Measurements from ENCODE around the gene NPPC.

Gene NPPC

GRCh38 chr2:231926761-231927565 lies 767 bp upstream of the NPPC start:
- H3K27me3 ChIP-seq (ENCODE audit: insufficient read depth, poor library complexity, severe bottlenecking) = peaks cover 57% of the 10 kb centered on the region
- no peak overlapping the region for H3K27ac ChIP-seq (ENCODE audit: poor library complexity, severe bottlenecking)
- ATAC-seq (ENCODE audit: low read depth) (peak; percentile 33), DNase-seq (ENCODE audit: low spot score) (peak; percentile 60)
- peak overlapping the region; percentile 17 for H3K4me3 ChIP-seq (ENCODE audit: severe bottlenecking)
- H3K36me3 ChIP-seq (ENCODE audit: low read depth) = no peaks in the 10 kb centered on the region
- no peaks in the 10 kb centered on the region for H3K4me1 ChIP-seq (ENCODE audit: insufficient read depth, poor library complexity, severe bottlenecking)
- TF ChIP-seq, protein P1, sequence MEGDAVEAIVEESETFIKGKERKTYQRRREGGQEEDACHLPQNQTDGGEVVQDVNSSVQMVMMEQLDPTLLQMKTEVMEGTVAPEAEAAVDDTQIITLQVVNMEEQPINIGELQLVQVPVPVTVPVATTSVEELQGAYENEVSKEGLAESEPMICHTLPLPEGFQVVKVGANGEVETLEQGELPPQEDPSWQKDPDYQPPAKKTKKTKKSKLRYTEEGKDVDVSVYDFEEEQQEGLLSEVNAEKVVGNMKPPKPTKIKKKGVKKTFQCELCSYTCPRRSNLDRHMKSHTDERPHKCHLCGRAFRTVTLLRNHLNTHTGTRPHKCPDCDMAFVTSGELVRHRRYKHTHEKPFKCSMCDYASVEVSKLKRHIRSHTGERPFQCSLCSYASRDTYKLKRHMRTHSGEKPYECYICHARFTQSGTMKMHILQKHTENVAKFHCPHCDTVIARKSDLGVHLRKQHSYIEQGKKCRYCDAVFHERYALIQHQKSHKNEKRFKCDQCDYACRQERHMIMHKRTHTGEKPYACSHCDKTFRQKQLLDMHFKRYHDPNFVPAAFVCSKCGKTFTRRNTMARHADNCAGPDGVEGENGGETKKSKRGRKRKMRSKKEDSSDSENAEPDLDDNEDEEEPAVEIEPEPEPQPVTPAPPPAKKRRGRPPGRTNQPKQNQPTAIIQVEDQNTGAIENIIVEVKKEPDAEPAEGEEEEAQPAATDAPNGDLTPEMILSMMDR (IDR thresholded peaks at IDR 0.05; ENCODE audit: poor library complexity, severe bottlenecking) = peak; percentile 36
- no peaks in the 10 kb centered on the region for H3K9me3 ChIP-seq (ENCODE audit: severe bottlenecking)

DNA sequence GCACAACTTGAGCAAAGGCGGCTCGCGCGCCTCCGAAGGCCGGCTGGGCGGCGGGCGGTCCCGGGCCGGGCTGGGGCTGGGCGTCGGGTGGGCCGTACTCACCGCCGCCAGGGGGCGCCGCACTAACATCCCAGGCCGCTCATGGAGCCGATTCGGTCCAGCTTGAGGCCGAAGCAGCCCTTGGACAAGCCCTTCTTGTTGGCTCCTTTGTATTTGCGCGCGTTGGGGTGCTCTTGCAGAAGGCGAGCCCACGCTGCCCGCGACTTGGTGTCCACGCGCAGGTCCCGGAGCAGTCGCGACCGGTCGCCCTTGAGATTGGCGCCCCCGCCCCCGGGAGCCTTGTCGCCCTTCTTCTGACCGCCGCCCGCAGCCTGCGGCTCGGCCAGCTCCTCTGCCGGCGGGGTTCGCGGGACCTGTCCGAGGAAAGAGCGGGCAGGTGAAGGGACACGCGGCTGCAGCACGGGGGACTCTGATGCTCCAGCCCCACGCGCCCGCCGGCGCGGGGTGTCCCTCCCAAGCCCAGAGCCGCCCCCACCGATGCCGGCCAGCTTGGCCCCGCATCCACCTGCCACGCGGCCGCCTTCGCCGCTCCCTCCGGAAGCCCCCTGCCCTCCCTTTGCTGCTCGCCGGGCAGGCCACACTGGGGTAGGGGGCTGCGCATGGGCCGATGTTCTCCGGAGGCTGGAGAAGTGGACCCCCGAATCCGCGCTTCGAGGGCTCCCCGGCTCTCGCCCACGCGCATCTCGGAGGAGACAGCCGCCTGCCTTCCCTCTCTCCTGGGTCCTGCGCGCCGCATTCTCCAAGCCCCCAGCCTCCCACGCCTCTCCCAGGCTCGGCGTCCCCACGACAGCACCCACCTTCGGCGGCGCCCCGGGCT lies 655 bp downstream of the NPPC start:
- DNase-seq (ENCODE audit: low spot score) (peak; percentile 68), ATAC-seq (ENCODE audit: low read depth) (peak; percentile 75)
- H3K4me1 ChIP-seq (ENCODE audit: insufficient read depth, poor library complexity, severe bottlenecking) = no peaks in the 10 kb centered on the region
- H3K36me3 ChIP-seq (ENCODE audit: low read depth) = no peaks in the 10 kb centered on the region
- no peaks in the 10 kb centered on the region for H3K9me3 ChIP-seq (ENCODE audit: severe bottlenecking)
- H3K27me3 ChIP-seq (ENCODE audit: insufficient read depth, poor library complexity, severe bottlenecking) = peaks cover 64% of the 10 kb centered on the region
- peak overlapping the region; percentile 17 for H3K4me3 ChIP-seq (ENCODE audit: severe bottlenecking)
- TF ChIP-seq, protein P1 (IDR thresholded peaks at IDR 0.05; ENCODE audit: poor library complexity, severe bottlenecking) = peak; percentile 82
- H3K27ac ChIP-seq (ENCODE audit: poor library complexity, severe bottlenecking) = no peak overlapping the region

- DNase-seq (ENCODE audit: low spot score) = no peak
- H3K4me3 ChIP-seq (ENCODE audit: severe bottlenecking) = no peak overlapping the region
- peaks cover 64% of the 10 kb centered on the region for H3K27me3 ChIP-seq (ENCODE audit: insufficient read depth, poor library complexity, severe bottlenecking)
- no peak overlapping the region for H3K27ac ChIP-seq (ENCODE audit: poor library complexity, severe bottlenecking)
- ATAC-seq (ENCODE audit: low read depth) = no peak
- H3K4me1 ChIP-seq (ENCODE audit: insufficient read depth, poor library complexity, severe bottlenecking) = no peaks in the 10 kb centered on the region
- H3K9me3 ChIP-seq (ENCODE audit: severe bottlenecking) = no peaks in the 10 kb centered on the region
- H3K36me3 ChIP-seq (ENCODE audit: low read depth) = no peaks in the 10 kb centered on the region
- TF ChIP-seq, protein P1 (IDR thresholded peaks at IDR 0.05; ENCODE audit: poor library complexity, severe bottlenecking) = no peak
These were observed 1.3 kb downstream of the NPPC start for GRCh38 chr2:231924889-231925275.

GRCh38 chr2:231923951-231924888 lies 2.0 kb downstream of the NPPC start:
- no peak for DNase-seq (ENCODE audit: low spot score)
- H3K4me3 ChIP-seq (ENCODE audit: severe bottlenecking) = no peak overlapping the region
- TF ChIP-seq, protein P1 (IDR thresholded peaks at IDR 0.05; ENCODE audit: poor library complexity, severe bottlenecking) = no peak
- H3K27ac ChIP-seq (ENCODE audit: poor library complexity, severe bottlenecking) = no peak overlapping the region
- H3K27me3 ChIP-seq (ENCODE audit: insufficient read depth, poor library complexity, severe bottlenecking) = peaks cover 64% of the 10 kb centered on the region
- no peaks in the 10 kb centered on the region for H3K4me1 ChIP-seq (ENCODE audit: insufficient read depth, poor library complexity, severe bottlenecking)
- H3K9me3 ChIP-seq (ENCODE audit: severe bottlenecking) = no peaks in the 10 kb centered on the region
- no peak for ATAC-seq (ENCODE audit: low read depth)
- H3K36me3 ChIP-seq (ENCODE audit: low read depth) = no peaks in the 10 kb centered on the region

All from RWPE2 (cell line).